Heart right ventricle (tissue), 16 donors: ENCODE data around the gene TGM1. TPM values are rescaled to one million over a fixed set of nuclear protein-coding genes. Genes with fewer than 3 reads are reported as not detected.
"Not testable (repeated sequence)": the region's sequence is repeated elsewhere in the genome, so short reads cannot be mapped to it uniquely, and the experiment has no call there.

Experiments used
- ATAC-seq, 8 donors: fragments of 200-7000 bp; cut with Tn5 transposase; one replicate each; pipeline ENCODE4 v1.9.1; 2020; ENCODE audit warnings: mild to moderate bottlenecking in 8 of 8, moderate library complexity in 8 of 8, moderate number of reproducible peaks in 1 of 8
- DNase-seq, 2 donors: peaks; one replicate each; pipeline ENCODE4 v3.0.0-alpha.2; 2020
- H3K27ac ChIP-seq, 10 donors: fragments of 200-600 bp; sonication (generic) in 2 of 10; one replicate each; pipeline versions ENCODE4 v1.5.0 to v1.8.0; 2020 to 2022; ENCODE audit warnings: mild to moderate bottlenecking in 3 of 10
- H3K27me3 ChIP-seq, 7 donors: fragments of 200-600 bp; one replicate each; pipeline ENCODE4 v1.8.0; 2021 to 2022; ENCODE audit warnings: mild to moderate bottlenecking in 2 of 7
- H3K36me3 ChIP-seq, 9 donors: fragments of 200-600 bp; sonication (generic) in 1 of 9; one replicate each; pipeline versions ENCODE4 v1.5.0 to v1.8.0; 2020 to 2022; ENCODE audit warnings: mild to moderate bottlenecking in 2 of 9
- H3K4me1 ChIP-seq, 9 donors: fragments of 200-600 bp; sonication (generic) in 1 of 9; one replicate each; pipeline versions ENCODE4 v1.5.0 to v1.8.0; 2020 to 2022; ENCODE audit warnings: mild to moderate bottlenecking in 4 of 9
- H3K4me3 ChIP-seq, 10 donors: fragments of 200-600 bp; sonication (generic) in 2 of 10; one replicate each; pipeline versions ENCODE4 v1.5.0 to v1.8.0; 2020 to 2022; ENCODE audit warnings: mild to moderate bottlenecking in 7 of 10, moderate library complexity in 2 of 10
- H3K9me3 ChIP-seq, 11 donors: fragments of 200-600 bp in 10 of 11; sonication (generic) in 2 of 11; one replicate each; pipeline versions ENCODE4 v1.5.0 to v1.8.0; 2013 to 2022; ENCODE audit warnings: mild to moderate bottlenecking in 2 of 11, control low read depth in 1 of 11, moderate library complexity in 1 of 11
- WGBS, 2 donors: extraction: QIAGEN DNeasy Blood & Tissue Kit; methylation state at CpG; one replicate each; pipeline ENCODE4 v1.1.7; 2013; ENCODE audit warnings: inconsistent platforms in 1 of 2; 5-methylcytosine and 5-hydroxymethylcytosine counted together
- intact Hi-C, 10 donors: fragments of 100-400 bp; cut with DNase I; formaldehyde crosslinking; loops; one replicate each; pipeline versions ENCODE4 v1.11.1 to v1.14.2; 2022
- polyA plus RNA-seq, 2 donors: library from polyadenylated mRNA; stranded (reverse); fragments of 200-250 nt; gene quantifications; one replicate each; pipeline ENCODE4 v1.2.3, GENCODE V29; 2013
- total RNA-seq, 10 donors: library from RNA; stranded (reverse); fragmentation: NEBNext Ultra II Directional in 3 of 10; extraction: Animal tissue kit (Norgen Biotek cat#: 25700) in 3 of 10; gene quantifications; one replicate each; pipeline versions ENCODE4 v1.2.1 to v1.2.4, GENCODE V29; 2021 to 2023
- TF ChIP-seq, protein P1 (sequence below), 9 donors: fragments of 200-600 bp; sonication (generic) in 2 of 9; IDR thresholded peaks; one replicate each; pipeline versions ENCODE4 v1.5.0 to v1.8.0; 2021 to 2022; ENCODE audit warnings: antibody characterized with exemption in 9 of 9, mild to moderate bottlenecking in 5 of 9, moderate library complexity in 1 of 9
- donor health status: Arrhythmogenic right ventricular cardiomyopathy.
- donor health status: ischemic (EF 13 %, LVEDD 7.1; RV severe dilation, severe dysfunction).
- donor health status: healthy with polysubstance abuse.
- donor health status: DM: no; HTN: yes; CAD: no.
- donor health status: DM: no; HTN: no; CAD: no.
- donor health status: ischemic (EF 25% LVEDD 6.9; RV normal size, moderate dysfunction).
- donor health status: ischemic (EF 25% LVEDD 5.7; RV mildly dilated, moderate dysfunction).
- donor health status: healthy.
- donor health status: DM: yes; HTN: yes; CAD: no.
- donor health status: Ischemic cardiomyopathy.
- donor health status: ischemic (EF 35%, LVEDD 5.7; RV mildly dilated, moderate dysfunction).
- donor health status: nonischemic (EF 11% LVEDD 7.7; RV severe dilation, severe dysfunction).
- donor health status: DM: yes; HTN: yes; CAD: no.
- donor health status: PGD.
- donor health status: ischemic (EF 29% LVEDD 5.4; RV normal size, mild dysfunction).
- donor health status: nonischemic (EF 23%, LVEDD 6.1; RV moderate dilation, normal function).

The TGM1 gene
- total and polyA plus RNA-seq, 12 donors = 0.17 to 2.2 (median 0.65) TPM

DNA sequence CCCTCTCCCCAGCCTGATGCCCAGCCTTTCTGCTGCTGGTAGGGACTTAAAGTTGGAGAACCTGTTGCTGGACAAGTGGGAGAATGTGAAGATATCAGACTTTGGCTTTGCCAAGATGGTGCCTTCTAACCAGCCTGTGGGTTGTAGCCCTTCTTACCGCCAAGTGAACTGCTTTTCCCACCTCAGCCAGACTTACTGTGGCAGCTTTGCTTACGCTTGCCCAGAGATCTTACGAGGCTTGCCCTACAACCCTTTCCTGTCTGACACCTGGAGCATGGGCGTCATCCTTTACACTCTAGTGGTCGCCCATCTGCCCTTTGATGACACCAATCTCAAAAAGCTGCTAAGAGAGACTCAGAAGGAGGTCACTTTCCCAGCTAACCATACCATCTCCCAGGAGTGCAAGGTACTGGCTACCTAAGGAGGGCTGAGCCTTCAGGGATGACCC, 55.8 kb downstream of the TGM1 start:
- TF ChIP-seq, protein P1, sequence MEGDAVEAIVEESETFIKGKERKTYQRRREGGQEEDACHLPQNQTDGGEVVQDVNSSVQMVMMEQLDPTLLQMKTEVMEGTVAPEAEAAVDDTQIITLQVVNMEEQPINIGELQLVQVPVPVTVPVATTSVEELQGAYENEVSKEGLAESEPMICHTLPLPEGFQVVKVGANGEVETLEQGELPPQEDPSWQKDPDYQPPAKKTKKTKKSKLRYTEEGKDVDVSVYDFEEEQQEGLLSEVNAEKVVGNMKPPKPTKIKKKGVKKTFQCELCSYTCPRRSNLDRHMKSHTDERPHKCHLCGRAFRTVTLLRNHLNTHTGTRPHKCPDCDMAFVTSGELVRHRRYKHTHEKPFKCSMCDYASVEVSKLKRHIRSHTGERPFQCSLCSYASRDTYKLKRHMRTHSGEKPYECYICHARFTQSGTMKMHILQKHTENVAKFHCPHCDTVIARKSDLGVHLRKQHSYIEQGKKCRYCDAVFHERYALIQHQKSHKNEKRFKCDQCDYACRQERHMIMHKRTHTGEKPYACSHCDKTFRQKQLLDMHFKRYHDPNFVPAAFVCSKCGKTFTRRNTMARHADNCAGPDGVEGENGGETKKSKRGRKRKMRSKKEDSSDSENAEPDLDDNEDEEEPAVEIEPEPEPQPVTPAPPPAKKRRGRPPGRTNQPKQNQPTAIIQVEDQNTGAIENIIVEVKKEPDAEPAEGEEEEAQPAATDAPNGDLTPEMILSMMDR (IDR thresholded peaks at IDR 0.05) = no peak
- ATAC-seq (peak in 1 of 8 donors; percentile 16), DNase-seq (no peak)
- Histone ChIP-seq H3K4me1 (peaks cover 0 to 10% (median 3%) of the 10 kb centered on the region in 9 donors), H3K27me3 (no peaks in the 10 kb centered on the region), H3K9me3 (no peaks in the 10 kb centered on the region), H3K4me3 (no peak overlapping the region), H3K27ac (no peak overlapping the region), H3K36me3 (peaks cover 0 to 86% (median 35%) of the 10 kb centered on the region in 9 donors)
- WGBS, 2 donors = 97 to 98% methylated on average over 5 of the region's 5 CpGs
- intact Hi-C loops = no loop called here

DNA sequence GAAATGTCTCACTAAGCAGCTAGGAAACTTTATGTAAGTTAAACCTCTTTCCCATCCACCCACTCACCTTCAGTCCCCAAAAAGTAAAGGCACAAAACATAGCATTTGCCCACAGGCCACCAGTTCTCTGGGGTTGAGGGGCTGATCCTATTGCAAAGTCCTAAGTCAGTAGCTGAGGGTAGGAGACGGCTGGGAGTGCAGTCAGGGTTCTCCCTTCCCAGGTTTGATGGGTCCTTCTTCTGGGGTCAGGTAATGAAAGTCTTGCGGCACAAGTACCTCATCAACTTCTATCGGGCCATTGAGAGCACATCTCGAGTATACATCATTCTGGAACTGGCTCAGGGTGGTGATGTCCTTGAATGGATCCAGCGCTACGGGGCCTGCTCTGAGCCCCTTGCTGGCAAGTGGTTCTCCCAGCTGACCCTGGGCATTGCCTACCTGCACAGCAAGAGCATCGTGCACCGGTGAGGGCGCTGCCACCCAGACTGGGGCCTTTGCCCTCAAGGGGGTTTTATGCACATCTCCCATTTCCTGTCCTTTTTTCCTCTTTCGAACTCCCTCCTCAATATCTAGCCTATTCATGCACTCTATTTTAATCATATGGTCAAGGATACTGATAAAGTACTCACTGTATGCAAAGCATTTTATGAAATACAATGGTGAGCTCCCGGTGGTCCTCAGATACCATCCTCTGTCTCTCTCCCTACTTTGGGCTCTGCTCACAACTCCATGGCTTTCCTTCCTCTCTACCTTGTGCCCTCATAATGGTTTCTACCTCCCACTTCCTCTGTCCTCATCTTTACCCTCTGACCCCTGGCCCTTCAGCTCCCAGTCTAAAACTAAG, 56.5 kb downstream of the TGM1 start:
- H3K9me3 ChIP-seq = no peaks in the 10 kb centered on the region
- 97 to 99% methylated on average over 11 of the region's 11 CpGs for WGBS, 2 donors
- TF ChIP-seq, protein P1 (IDR thresholded peaks at IDR 0.05) = no peak
- ATAC-seq (no peak), DNase-seq (no peak)
- H3K4me1 ChIP-seq = peaks cover 0 to 4% (median 0%) of the 10 kb centered on the region in 9 donors
- H3K36me3 ChIP-seq = peaks cover 0 to 90% (median 35%) of the 10 kb centered on the region in 9 donors
- intact Hi-C loops = no loop called here
- H3K27me3 ChIP-seq = no peaks in the 10 kb centered on the region
- no peak overlapping the region for H3K27ac ChIP-seq
- H3K4me3 ChIP-seq = no peak overlapping the region

GRCh38 chr14:24204163-24205146, 58.5 kb downstream of the TGM1 start:
- intact Hi-C loops = no loop called here
- ATAC-seq = no peak
- TF ChIP-seq, protein P1 (IDR thresholded peaks at IDR 0.05) = no peak
- peaks cover 0 to 85% (median 29%) of the 10 kb centered on the region in 9 donors for H3K36me3 ChIP-seq
- no peak for DNase-seq
- peaks cover 0 to under 1% (median 0%) of the 10 kb centered on the region in 9 donors for H3K4me1 ChIP-seq
- H3K27me3 ChIP-seq = no peaks in the 10 kb centered on the region
- no peak overlapping the region for H3K4me3 ChIP-seq
- H3K27ac ChIP-seq = no peak overlapping the region
- H3K9me3 ChIP-seq = no peaks in the 10 kb centered on the region
- WGBS, 2 donors = 95 to 96% methylated on average over 7 of the region's 7 CpGs

DNA sequence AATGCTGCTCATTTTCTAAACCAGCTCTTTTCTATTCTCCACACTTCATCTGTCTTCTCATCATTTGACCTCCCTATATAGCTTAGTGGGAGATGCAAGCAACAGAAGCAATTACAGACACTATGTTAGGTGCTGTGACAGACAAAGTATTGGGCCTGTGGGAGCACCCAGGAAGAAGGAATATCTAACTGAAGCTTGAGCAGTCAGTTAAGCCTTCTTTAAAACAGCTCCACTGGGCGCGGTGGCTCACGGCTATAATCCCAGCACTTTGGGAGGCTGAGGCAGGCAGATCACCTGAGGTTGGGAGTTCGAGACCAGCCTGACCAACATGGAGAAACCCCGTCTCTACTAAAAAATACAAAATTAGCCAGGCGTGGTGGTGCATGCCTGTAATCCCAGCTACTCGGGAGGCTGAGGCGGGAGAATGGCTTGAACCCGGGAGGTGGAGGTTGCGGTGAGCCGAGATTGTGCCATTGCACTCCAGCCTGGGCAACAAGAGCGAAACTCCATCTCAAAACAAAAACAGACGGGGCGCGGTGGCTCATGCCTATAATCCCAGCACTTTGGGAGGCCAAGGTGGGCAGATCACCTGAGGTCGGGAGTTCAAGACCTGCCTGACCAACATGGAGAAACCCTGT, 59.6 kb downstream of the TGM1 start:
- H3K9me3 ChIP-seq, ATAC-seq, intact Hi-C loops, H3K27me3 ChIP-seq, H3K4me3 ChIP-seq, DNase-seq, H3K27ac ChIP-seq: not testable (repeated sequence)
- Histone ChIP-seq H3K36me3 (peaks cover 0 to 77% (median 29%) of the 10 kb centered on the region in 9 donors), H3K4me1 (peaks cover 0 to 11% (median 0%) of the 10 kb centered on the region in 9 donors)
- 97 to 98% methylated on average over 15 to 16 of the region's 16 CpGs for WGBS, 2 donors

- H3K4me3 ChIP-seq, DNase-seq, H3K27ac ChIP-seq, H3K9me3 ChIP-seq, ATAC-seq, intact Hi-C loops, H3K27me3 ChIP-seq: not testable (repeated sequence)
- Histone ChIP-seq H3K36me3 (peaks cover 0 to 68% (median 21%) of the 10 kb centered on the region in 9 donors), H3K4me1 (peaks cover 0 to 12% (median 4%) of the 10 kb centered on the region in 9 donors)
- 90 to 91% methylated on average over 8 of the region's 8 CpGs for WGBS, 2 donors
Observed at GRCh38 chr14:24202538-24202937, 60.4 kb downstream of the TGM1 start.
